GM23338 (cell line): ENCODE measurements around the gene RBM28. TPM values are rescaled to one million over a fixed set of nuclear protein-coding genes. Genes with fewer than 3 reads are reported as not detected.

Source experiments
- ATAC-seq: fragments of 200-7000 bp; cut with Tn5 transposase; 3 replicates; pipeline ENCODE4 v1.9.1; 2020
- DNase-seq: peaks from one replicate; pipeline ENCODE4 v3.0.0-alpha.2; 2015; ENCODE audit warnings: low spot score
- H2AFZ ChIP-seq: fragments of 200-600 bp; sonication (generic); 2 replicates; pipeline ENCODE4 v1.8.0; 2016; ENCODE audit warnings: antibody characterized with exemption, mild to moderate bottlenecking, moderate library complexity
- H3F3A ChIP-seq: fragments of 200-600 bp; sonication (generic); replicated peaks from 2 replicates; pipeline ENCODE4 v1.8.0; 2017; ENCODE audit warnings: antibody characterized with exemption, mixed run types, low read depth
- H3K27ac ChIP-seq: fragments of 200-600 bp; sonication (generic); 2 replicates; pipeline ENCODE4 v1.6.1; 2016; ENCODE audit warnings: low read depth
- H3K27me3 ChIP-seq: fragments of 200-600 bp; sonication (generic); 2 replicates; pipeline ENCODE4 v1.8.0; 2016; ENCODE audit warnings: mild to moderate bottlenecking, mixed run types, moderate library complexity; ENCODE audit not compliant: insufficient read depth
- H3K36me3 ChIP-seq: fragments of 200-600 bp; sonication (generic); 2 replicates; pipeline ENCODE4 v1.8.0; 2016; ENCODE audit warnings: mild to moderate bottlenecking; ENCODE audit not compliant: insufficient read depth
- H3K4me1 ChIP-seq: fragments of 200-600 bp; sonication (generic); 2 replicates; pipeline ENCODE4 v1.8.0; 2016; ENCODE audit warnings: mild to moderate bottlenecking, moderate library complexity; ENCODE audit not compliant: insufficient read depth
- H3K4me2 ChIP-seq: fragments of 200-600 bp; sonication (generic); 2 replicates; pipeline ENCODE4 v1.7.1; 2017; ENCODE audit warnings: mixed run types
- H3K4me3 ChIP-seq: fragments of 200-600 bp; sonication (generic); 2 replicates; pipeline ENCODE4 v1.6.1; 2016; ENCODE audit warnings: mixed run types
- H3K79me2 ChIP-seq: fragments of 200-600 bp; sonication (generic); replicated peaks from 2 replicates; pipeline ENCODE4 v1.8.0; 2017; ENCODE audit warnings: mild to moderate bottlenecking; ENCODE audit not compliant: insufficient read depth
- H3K9me2 ChIP-seq: fragments of 200-600 bp; sonication (generic); 2 replicates; pipeline ENCODE4 v1.8.0; 2017; ENCODE audit not compliant: insufficient read depth
- H4K20me1 ChIP-seq: fragments of 200-600 bp; sonication (generic); replicated peaks from 2 replicates; pipeline ENCODE4 v1.8.0; 2017; ENCODE audit warnings: mild to moderate bottlenecking; ENCODE audit not compliant: insufficient read depth
- H3K27ac Mint-ChIP-seq: 2 replicates; pipeline ENCODE4 v1.8.0; 2020; ENCODE audit warnings: inconsistent platforms, mild to moderate bottlenecking, moderate library complexity, mixed read lengths
- H3K27me3 Mint-ChIP-seq: 3 replicates; pipeline ENCODE4 v1.8.0; 2022; ENCODE audit warnings: low read depth, mild to moderate bottlenecking, moderate library complexity, mixed read lengths, inconsistent platforms; ENCODE audit not compliant: insufficient read depth, poor library complexity
- H3K36me3 Mint-ChIP-seq: 3 replicates; pipeline ENCODE4 v1.8.0; 2021; ENCODE audit warnings: low read depth, mild to moderate bottlenecking, inconsistent platforms, moderate library complexity, mixed read lengths
- H3K4me1 Mint-ChIP-seq: 3 replicates; pipeline ENCODE4 v1.8.0; 2020; ENCODE audit warnings: mild to moderate bottlenecking, inconsistent platforms, mixed read lengths
- H3K4me3 Mint-ChIP-seq: 3 replicates; pipeline ENCODE4 v1.8.0; 2021; ENCODE audit warnings: moderate library complexity, mild to moderate bottlenecking, inconsistent platforms, mixed read lengths
- H3K9me3 Mint-ChIP-seq: 3 replicates; pipeline ENCODE4 v1.8.0; 2020; ENCODE audit warnings: moderate library complexity, mild to moderate bottlenecking, inconsistent platforms, mixed read lengths
- CREB1 ChIP-seq: fragments of 250-450 bp; sonication (Bioruptor Pico); IDR thresholded peaks from 2 replicates; pipeline ENCODE4 v1.5.0; 2020; ENCODE audit warnings: low read depth, mild to moderate bottlenecking, moderate library complexity
- ETS1 ChIP-seq: IDR thresholded peaks from 2 replicates; pipeline ENCODE4 v1.6.1; 2016; ENCODE audit warnings: antibody characterized with exemption
- EZH2 ChIP-seq: fragments of 200-600 bp; sonication (generic); IDR thresholded peaks from one replicate; pipeline ENCODE4 v1.8.0; 2017; ENCODE audit warnings: antibody characterized with exemption, mild to moderate bottlenecking, low read depth; ENCODE audit not compliant: unreplicated experiment
- EZH2phosphoT487 ChIP-seq: fragments of 200-600 bp; sonication (generic); IDR thresholded peaks from one replicate; pipeline ENCODE4 v1.8.1; 2018; ENCODE audit warnings: antibody characterized with exemption; ENCODE audit not compliant: unreplicated experiment
- NANOG ChIP-seq: IDR thresholded peaks from 2 replicates; pipeline ENCODE4 v1.6.1; 2016; ENCODE audit warnings: antibody characterized with exemption, borderline replicate concordance
- POLR2AphosphoS5 ChIP-seq: IDR thresholded peaks from 2 replicates; pipeline ENCODE4 v1.6.1; 2016; ENCODE audit warnings: antibody characterized with exemption, low read depth
- STAT1 ChIP-seq: IDR thresholded peaks from one replicate; pipeline ENCODE4 v1.6.1; 2016; ENCODE audit warnings: antibody characterized with exemption; ENCODE audit not compliant: unreplicated experiment
- ZNF114 ChIP-seq: fragments of 250-450 bp; sonication (Bioruptor Pico); IDR thresholded peaks from 2 replicates; pipeline ENCODE4 v1.5.0; 2020; ENCODE audit warnings: mild to moderate bottlenecking, moderate library complexity
- ZNF331 ChIP-seq: fragments of 250-450 bp; sonication (Bioruptor Pico); IDR thresholded peaks from 2 replicates; pipeline ENCODE4 v1.5.0; 2020; ENCODE audit warnings: low read depth, mild to moderate bottlenecking, moderate library complexity
- ZNF462 ChIP-seq: fragments of 250-450 bp; sonication (Bioruptor Pico); IDR thresholded peaks from 2 replicates; pipeline ENCODE4 v1.5.0; 2020; ENCODE audit warnings: mild to moderate bottlenecking, moderate library complexity
- polyA plus RNA-seq: library from polyadenylated mRNA; unstranded; fragments of >200 nt; fragmentation: Nextera tagmentation; extraction: Ambion mirVana; gene quantifications from 2 replicates; pipeline ENCODE4 v1.2.1, GENCODE V29; 2016
- total RNA-seq: library from RNA; depleted of rRNA; stranded (reverse); fragments of >200 nt; shearing (Covaris generic); gene quantifications from 2 replicates; pipeline ENCODE4 v1.2.3, GENCODE V29; 2014

RBM28 gene
- total and polyA plus RNA-seq, 2 experiments from 2014 or later: 24.3 to 87.5 TPM

- H3K27me3 ChIP-seq: peaks cover 84% of the 10 kb centered on the region
- no peak overlapping the region for H2AFZ ChIP-seq
- no peak overlapping the region for H3K27ac ChIP-seq
- H3K4me3 Mint-ChIP-seq: no peak overlapping the region
- no peaks in the 10 kb centered on the region for H3K36me3 Mint-ChIP-seq
- no peak for TF ChIP-seq EZH2phosphoT487
- no peak for TF ChIP-seq STAT1
- TF ChIP-seq NANOG: no peak
- TF ChIP-seq POLR2AphosphoS5: no peak
- TF ChIP-seq ETS1: no peak
- TF ChIP-seq EZH2: no peak
- no peak for TF ChIP-seq ZNF114 (CRISPR knock-in tag)
- H3K9me3 Mint-ChIP-seq: no peaks in the 10 kb centered on the region; the same call in 2 of the 3 replicates
- no peak overlapping the region for H3K4me3 ChIP-seq
- H4K20me1 ChIP-seq: no peaks in the 10 kb centered on the region
- H3F3A ChIP-seq: no peaks in the 10 kb centered on the region
- no peak overlapping the region for H3K4me2 ChIP-seq
- H3K4me1 Mint-ChIP-seq: peaks cover 11% of the 10 kb centered on the region
- H3K4me1 ChIP-seq: peaks cover 4% of the 10 kb centered on the region; the same call in 1 of the 2 replicates
- H3K36me3 ChIP-seq: no peaks in the 10 kb centered on the region
- peaks cover 52% of the 10 kb centered on the region for H3K27me3 Mint-ChIP-seq
- DNase-seq: no peak
- no peaks in the 10 kb centered on the region for H3K79me2 ChIP-seq
- H3K9me2 ChIP-seq: no peaks in the 10 kb centered on the region
- H3K27ac Mint-ChIP-seq: no peak overlapping the region
- no peak for ATAC-seq
Measured at GRCh38 chr7:128353610-128354009, 9.9 kb upstream of the RBM28 start.

- Mint-ChIP-seq H3K36me3 (no peaks in the 10 kb centered on the region), H3K27me3 (peaks cover 50% of the 10 kb centered on the region), H3K4me1 (peaks cover 11% of the 10 kb centered on the region), H3K4me3 (no peak overlapping the region; the same call in 2 of the 3 replicates), H3K9me3 (no peaks in the 10 kb centered on the region; the same call in 2 of the 3 replicates), H3K27ac (no peak overlapping the region)
- Histone ChIP-seq H3K4me1 (peaks cover 4% of the 10 kb centered on the region; the same call in 1 of the 2 replicates), H3F3A (no peaks in the 10 kb centered on the region), H3K79me2 (no peaks in the 10 kb centered on the region), H2AFZ (no peak overlapping the region), H3K4me3 (no peak overlapping the region), H3K27ac (no peak overlapping the region), H4K20me1 (no peaks in the 10 kb centered on the region), H3K9me2 (no peaks in the 10 kb centered on the region), H3K4me2 (no peak overlapping the region), H3K36me3 (no peaks in the 10 kb centered on the region), H3K27me3 (peaks cover 84% of the 10 kb centered on the region)
- DNase-seq: no peak
- ATAC-seq: no peak
- no peak for TF ChIP-seq EZH2
- no peak for TF ChIP-seq POLR2AphosphoS5
- no peak for TF ChIP-seq STAT1
- TF ChIP-seq ZNF462 (CRISPR knock-in tag): no peak
- no peak for TF ChIP-seq CREB1 (CRISPR knock-in tag)
- no peak for TF ChIP-seq EZH2phosphoT487
- no peak for TF ChIP-seq ETS1
- no peak for TF ChIP-seq ZNF114 (CRISPR knock-in tag)
- no peak for TF ChIP-seq ZNF331 (CRISPR knock-in tag)
Measured at GRCh38 chr7:128353189-128353588, 9.5 kb upstream of the RBM28 start.
